GM21515 (cell line): ENCODE results near the gene GNPTG.
"Not testable (repeated sequence)": the region's sequence is repeated elsewhere in the genome, so short reads cannot be mapped to it uniquely, and the experiment has no call there.

ENCODE experiments used
- ATAC-seq: cut with Tn5 transposase; IDR thresholded peaks from one replicate; pipeline ENCODE4 v1.9.1; 2021; ENCODE audit not compliant: unreplicated experiment

The GNPTG gene

GRCh38 chr16:1318268-1318545 is 33.5 kb upstream of the GNPTG start:
- ATAC-seq = no peak

- ATAC-seq = no peak
Measured at GRCh38 chr16:1319041-1319440, 32.7 kb upstream of the GNPTG start.

GRCh38 chr16:1320097-1320496 is 31.6 kb upstream of the GNPTG start:
- no peak for ATAC-seq

GRCh38 chr16:1320658-1321240 is 31.0 kb upstream of the GNPTG start:
- ATAC-seq = no peak

- ATAC-seq = no peak
Measured at GRCh38 chr16:1322407-1322806, 29.3 kb upstream of the GNPTG start.

- ATAC-seq = no peak
Measured at GRCh38 chr16:1323296-1324239, 28.2 kb upstream of the GNPTG start.

- no peak for ATAC-seq
Measured at GRCh38 chr16:1324286-1324826, 27.4 kb upstream of the GNPTG start.

GRCh38 chr16:1325261-1325660 is 26.5 kb upstream of the GNPTG start:
- ATAC-seq = no peak

- ATAC-seq = no peak
Measured at GRCh38 chr16:1325673-1326371, 25.9 kb upstream of the GNPTG start.

- ATAC-seq = no peak
Measured at GRCh38 chr16:1326391-1326790, 25.3 kb upstream of the GNPTG start.

GRCh38 chr16:1326946-1327618 is 24.6 kb upstream of the GNPTG start:
- ATAC-seq = no peak

GRCh38 chr16:1327619-1327947 is 24.1 kb upstream of the GNPTG start:
- ATAC-seq = no peak

GRCh38 chr16:1328136-1328535 is 23.6 kb upstream of the GNPTG start:
- ATAC-seq = not testable (repeated sequence)

GRCh38 chr16:1328961-1329360 is 22.8 kb upstream of the GNPTG start:
- not testable (repeated sequence) for ATAC-seq

- ATAC-seq = no peak
Measured at GRCh38 chr16:1330260-1330914, 21.3 kb upstream of the GNPTG start.

GRCh38 chr16:1330931-1331711 is 20.6 kb upstream of the GNPTG start:
- ATAC-seq = no peak

GRCh38 chr16:1331712-1332617 is 19.8 kb upstream of the GNPTG start:
- ATAC-seq = peak; percentile 45

- no peak for ATAC-seq
Measured at GRCh38 chr16:1332618-1333148, 19.0 kb upstream of the GNPTG start.
